ENCODE measurements around the gene LPCAT3.

Gene LPCAT3

GRCh38 chr12:6963016-6963731, 55.1 kb downstream of the LPCAT3 start:
- peak; percentile 41 for DNase-seq

GRCh38 chr12:6962285-6963015, 55.8 kb downstream of the LPCAT3 start:
- peak; percentile 32 for DNase-seq

GRCh38 chr12:6961695-6962284, 56.5 kb downstream of the LPCAT3 start:
- peak; percentile 78 for DNase-seq

- peak; percentile 97 for DNase-seq
Observed at GRCh38 chr12:6961278-6961694, 57.0 kb downstream of the LPCAT3 start.

GRCh38 chr12:6960593-6961277, 57.5 kb downstream of the LPCAT3 start:
- DNase-seq, result peak; percentile 42

- DNase-seq, result no peak
Observed at GRCh38 chr12:6959805-6960592, 58.3 kb downstream of the LPCAT3 start.

- DNase-seq, result peak; percentile 75
Observed at GRCh38 chr12:6959058-6959804, 59.0 kb downstream of the LPCAT3 start.

- DNase-seq, result peak; percentile 43
Observed at GRCh38 chr12:6958609-6959057, 59.6 kb downstream of the LPCAT3 start.

GRCh38 chr12:6957741-6958608, 60.3 kb downstream of the LPCAT3 start:
- peak; percentile 42 for DNase-seq

- DNase-seq, result no peak
Observed at GRCh38 chr12:6957151-6957701, 61.0 kb downstream of the LPCAT3 start.

GRCh38 chr12:6956021-6956727, 62.1 kb downstream of the LPCAT3 start:
- no peak for DNase-seq

- DNase-seq, result no peak
Observed at GRCh38 chr12:6955108-6956020, 62.9 kb downstream of the LPCAT3 start.

- DNase-seq, result no peak
Observed at GRCh38 chr12:6954316-6955107, 63.8 kb downstream of the LPCAT3 start.

- DNase-seq, result peak; percentile 89
Observed at GRCh38 chr12:6953442-6954315, 64.6 kb downstream of the LPCAT3 start.

GRCh38 chr12:6952863-6953441, 65.3 kb downstream of the LPCAT3 start:
- peak; percentile 58 for DNase-seq

Data from stimulated activated CD4-positive, alpha-beta T cell treated with anti-CD3 and anti-CD28 coated beads, Interleukin-15, amount 100 ng/mL, for 24 hours (primary cell).